ENCODE measurements around the gene INCA1.

INCA1 gene

DNA sequence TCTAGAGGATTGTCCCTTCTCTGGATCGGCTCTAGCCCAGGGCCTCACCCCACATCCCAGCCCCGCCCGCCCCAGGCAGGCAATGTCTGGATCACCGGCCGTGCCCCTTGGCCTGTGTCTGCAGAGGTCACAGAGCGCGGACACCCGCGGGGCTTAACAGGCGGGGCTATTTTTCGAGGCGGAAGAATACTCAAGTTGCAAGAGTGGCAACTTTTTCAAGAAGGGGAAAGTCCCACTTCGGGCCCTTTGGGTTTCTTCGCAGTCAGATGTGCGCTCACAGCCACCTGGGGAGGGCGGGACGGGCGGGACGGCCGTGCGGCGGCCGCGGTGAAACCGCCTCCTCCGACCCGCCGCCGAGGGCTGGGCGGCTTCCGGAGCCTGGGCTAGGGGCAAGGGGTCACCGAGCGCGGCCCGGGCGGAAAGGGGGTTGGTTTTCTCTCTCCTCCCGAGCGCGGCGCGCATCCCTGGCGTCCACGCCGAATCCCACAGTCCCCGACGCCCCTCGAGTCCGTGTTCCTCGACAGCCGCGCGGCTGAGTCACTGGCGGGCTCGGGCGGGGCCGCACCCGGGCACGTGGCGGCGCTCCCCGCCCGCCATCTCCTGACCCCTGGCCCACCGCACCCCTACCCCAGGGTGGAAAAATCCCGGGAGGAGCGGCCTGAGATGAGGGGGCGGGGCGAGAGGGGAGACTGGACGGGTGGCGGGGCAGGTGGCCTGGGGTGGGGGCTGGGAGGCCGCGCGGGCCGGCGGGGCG lies 47.8 kb downstream of the INCA1 start:
- peak overlapping the region; percentile 97 for H3K4me3 ChIP-seq (ENCODE audit: insufficient read depth, low read depth, low read length)
- peaks cover 25% of the 10 kb centered on the region for H3K4me1 ChIP-seq (ENCODE audit: control insufficient read depth, insufficient read depth, low read length)
- peak overlapping the region; percentile 91 for H3K27ac ChIP-seq (ENCODE audit: insufficient read depth, low read depth, low read length, poor library complexity, severe bottlenecking)
- no peaks in the 10 kb centered on the region for H3K9me3 ChIP-seq (ENCODE audit: control insufficient read depth, low read length)
- WGBS, 2 experiments, result 0% methylated on average over 75 of the region's 75 CpGs
- no peaks in the 10 kb centered on the region for H3K27me3 ChIP-seq (ENCODE audit: control insufficient read depth, insufficient read depth, low read length, poor library complexity, severe bottlenecking)
- H3K36me3 ChIP-seq (ENCODE audit: control insufficient read depth, insufficient read depth, low read length), result peaks cover 12% of the 10 kb centered on the region

- Histone ChIP-seq H3K4me3 (ENCODE audit: insufficient read depth, low read depth, low read length) (peak overlapping the region; percentile 97), H3K9me3 (ENCODE audit: control insufficient read depth, low read length) (no peaks in the 10 kb centered on the region), H3K4me1 (ENCODE audit: control insufficient read depth, insufficient read depth, low read length) (peaks cover 25% of the 10 kb centered on the region), H3K27ac (ENCODE audit: insufficient read depth, low read depth, low read length, poor library complexity, severe bottlenecking) (peak overlapping the region; percentile 91), H3K27me3 (ENCODE audit: control insufficient read depth, insufficient read depth, low read length, poor library complexity, severe bottlenecking) (no peaks in the 10 kb centered on the region), H3K36me3 (ENCODE audit: control insufficient read depth, insufficient read depth, low read length) (peaks cover 12% of the 10 kb centered on the region)
- 0% methylated on average over 40 of the region's 40 CpGs for WGBS, 2 experiments
Observed at GRCh38 chr17:4948931-4949320, 48.4 kb downstream of the INCA1 start.

- no peaks in the 10 kb centered on the region for H3K9me3 ChIP-seq (ENCODE audit: control insufficient read depth, low read length)
- peaks cover 15% of the 10 kb centered on the region for H3K36me3 ChIP-seq (ENCODE audit: control insufficient read depth, insufficient read depth, low read length)
- H3K27ac ChIP-seq (ENCODE audit: insufficient read depth, low read depth, low read length, poor library complexity, severe bottlenecking), result peak within 1 kb of the TSS; percentile 91
- H3K4me1 ChIP-seq (ENCODE audit: control insufficient read depth, insufficient read depth, low read length), result peaks cover 23% of the 10 kb centered on the region
- H3K27me3 ChIP-seq (ENCODE audit: control insufficient read depth, insufficient read depth, low read length, poor library complexity, severe bottlenecking), result no peaks in the 10 kb centered on the region
- 0% methylated on average over 53 of the region's 59 CpGs for WGBS, 2 experiments
- peak within 1 kb of the TSS; percentile 97 for H3K4me3 ChIP-seq (ENCODE audit: insufficient read depth, low read depth, low read length)
Observed at GRCh38 chr17:4948166-4948930, 49.0 kb downstream of the INCA1 start, which contains the start of gene PFN1. Gene PFN1 (minus strand): TSS chr17:4948530. CDS start chr17:4948394, 136 bp downstream.

DNA sequence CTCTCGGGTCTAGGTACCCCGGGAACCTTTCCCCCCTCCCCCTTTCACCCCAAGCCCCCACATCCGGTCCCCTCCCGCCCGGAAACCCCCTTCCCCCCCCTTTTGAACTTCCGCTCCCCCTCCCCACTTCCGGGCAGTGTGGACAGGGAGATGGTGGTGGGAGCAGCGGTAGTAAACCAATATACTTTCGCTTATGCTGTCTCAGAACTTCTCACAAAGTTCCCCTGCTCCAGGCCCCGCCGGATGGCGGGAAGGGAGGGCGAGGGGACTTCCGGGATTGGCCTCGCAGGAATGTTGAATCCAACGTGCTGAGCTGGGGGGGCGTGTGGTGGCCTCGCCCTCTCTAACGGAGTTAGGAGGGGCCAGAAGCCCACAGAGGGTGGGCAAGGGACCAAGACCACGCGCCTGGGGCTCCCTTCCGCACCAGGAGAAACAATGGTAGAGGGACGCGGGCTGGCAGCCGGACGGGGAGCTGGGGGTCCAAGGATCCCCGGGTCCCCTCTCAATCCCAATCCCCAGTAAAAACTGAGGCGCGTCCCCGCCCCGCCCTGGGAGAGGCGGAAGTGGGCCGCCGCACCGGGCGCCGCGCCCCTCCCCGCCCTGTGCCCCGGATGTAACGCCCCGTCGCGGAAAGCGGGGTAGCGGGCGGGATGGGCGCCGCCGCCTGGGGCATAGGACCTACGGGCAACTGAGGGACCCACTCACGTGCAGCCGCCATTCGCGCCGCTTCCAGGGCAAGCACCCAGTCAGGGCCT lies 49.7 kb downstream of the INCA1 start:
- H3K36me3 ChIP-seq (ENCODE audit: control insufficient read depth, insufficient read depth, low read length), result peaks cover 23% of the 10 kb centered on the region
- H3K4me3 ChIP-seq (ENCODE audit: insufficient read depth, low read depth, low read length), result peak overlapping the region; percentile 97
- peak overlapping the region; percentile 91 for H3K27ac ChIP-seq (ENCODE audit: insufficient read depth, low read depth, low read length, poor library complexity, severe bottlenecking)
- 0% methylated on average over 51 of the region's 56 CpGs for WGBS, 2 experiments
- no peaks in the 10 kb centered on the region for H3K9me3 ChIP-seq (ENCODE audit: control insufficient read depth, low read length)
- H3K27me3 ChIP-seq (ENCODE audit: control insufficient read depth, insufficient read depth, low read length, poor library complexity, severe bottlenecking), result no peaks in the 10 kb centered on the region
- H3K4me1 ChIP-seq (ENCODE audit: control insufficient read depth, insufficient read depth, low read length), result peaks cover 23% of the 10 kb centered on the region

GRCh38 chr17:4947010-4947410 lies 50.3 kb downstream of the INCA1 start:
- Histone ChIP-seq H3K4me1 (ENCODE audit: control insufficient read depth, insufficient read depth, low read length) (peaks cover 20% of the 10 kb centered on the region), H3K36me3 (ENCODE audit: control insufficient read depth, insufficient read depth, low read length) (peaks cover 29% of the 10 kb centered on the region), H3K27ac (ENCODE audit: insufficient read depth, low read depth, low read length, poor library complexity, severe bottlenecking) (no peak overlapping the region), H3K27me3 (ENCODE audit: control insufficient read depth, insufficient read depth, low read length, poor library complexity, severe bottlenecking) (no peaks in the 10 kb centered on the region), H3K9me3 (ENCODE audit: control insufficient read depth, low read length) (no peaks in the 10 kb centered on the region), H3K4me3 (ENCODE audit: insufficient read depth, low read depth, low read length) (peak overlapping the region; percentile 97)
- 2 to 3% methylated on average over 7 of the region's 7 CpGs for WGBS, 2 experiments

GRCh38 chr17:4946312-4946976 lies 50.9 kb downstream of the INCA1 start:
- peaks cover 15% of the 10 kb centered on the region for H3K4me1 ChIP-seq (ENCODE audit: control insufficient read depth, insufficient read depth, low read length)
- H3K27ac ChIP-seq (ENCODE audit: insufficient read depth, low read depth, low read length, poor library complexity, severe bottlenecking), result no peak overlapping the region
- H3K27me3 ChIP-seq (ENCODE audit: control insufficient read depth, insufficient read depth, low read length, poor library complexity, severe bottlenecking), result no peaks in the 10 kb centered on the region
- peak overlapping the region; percentile 97 for H3K4me3 ChIP-seq (ENCODE audit: insufficient read depth, low read depth, low read length)
- 59 to 65% methylated on average over 14 to 16 of the region's 16 CpGs for WGBS, 2 experiments
- H3K9me3 ChIP-seq (ENCODE audit: control insufficient read depth, low read length), result no peaks in the 10 kb centered on the region
- H3K36me3 ChIP-seq (ENCODE audit: control insufficient read depth, insufficient read depth, low read length), result peaks cover 29% of the 10 kb centered on the region

GRCh38 chr17:4945944-4946280 lies 51.4 kb downstream of the INCA1 start:
- Histone ChIP-seq H3K4me1 (ENCODE audit: control insufficient read depth, insufficient read depth, low read length) (peaks cover 15% of the 10 kb centered on the region), H3K36me3 (ENCODE audit: control insufficient read depth, insufficient read depth, low read length) (peaks cover 29% of the 10 kb centered on the region), H3K4me3 (ENCODE audit: insufficient read depth, low read depth, low read length) (no peak overlapping the region), H3K9me3 (ENCODE audit: control insufficient read depth, low read length) (no peaks in the 10 kb centered on the region), H3K27ac (ENCODE audit: insufficient read depth, low read depth, low read length, poor library complexity, severe bottlenecking) (no peak overlapping the region), H3K27me3 (ENCODE audit: control insufficient read depth, insufficient read depth, low read length, poor library complexity, severe bottlenecking) (no peaks in the 10 kb centered on the region)
- 74 to 81% methylated on average over 3 to 4 of the region's 4 CpGs for WGBS, 2 experiments

DNA sequence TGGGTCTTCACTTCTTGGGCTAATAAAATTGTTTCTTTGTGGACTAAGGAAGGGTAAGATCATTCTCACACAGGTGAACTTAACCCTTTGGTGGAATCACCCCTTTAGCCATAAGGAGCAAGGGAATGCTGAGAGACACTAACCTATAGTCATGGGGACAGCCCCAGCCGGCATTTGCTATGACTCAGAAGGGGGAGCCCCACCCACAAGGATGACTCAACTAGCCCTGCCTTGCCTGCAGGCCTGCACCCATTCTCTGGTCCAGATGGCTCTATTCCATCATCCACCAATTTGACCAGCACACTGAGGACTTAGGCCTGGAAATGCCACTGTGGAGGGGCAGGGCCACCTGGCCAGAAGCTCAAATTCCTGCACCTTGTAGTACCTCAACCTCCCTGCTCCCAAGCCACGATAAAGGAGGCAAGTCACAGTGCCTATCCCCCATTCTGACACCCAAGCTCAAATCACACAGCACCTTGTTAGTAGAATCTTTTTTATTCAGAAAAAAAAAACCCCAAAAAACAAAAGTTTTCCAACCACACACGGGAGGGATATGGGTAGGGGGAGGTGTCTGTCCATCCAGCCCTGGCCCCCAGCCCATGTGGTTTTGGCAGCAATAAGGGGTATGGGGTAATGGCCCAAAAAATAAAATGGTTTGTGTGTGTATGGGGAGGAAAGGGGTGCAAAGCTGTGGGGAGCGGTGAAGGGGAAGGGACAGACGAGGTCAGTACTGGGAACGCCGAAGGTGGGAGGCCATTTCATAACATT lies 52.0 kb downstream of the INCA1 start:
- 85 to 90% methylated on average over 7 of the region's 7 CpGs for WGBS, 2 experiments
- Histone ChIP-seq H3K27ac (ENCODE audit: insufficient read depth, low read depth, low read length, poor library complexity, severe bottlenecking) (no peak overlapping the region), H3K4me3 (ENCODE audit: insufficient read depth, low read depth, low read length) (no peak overlapping the region), H3K9me3 (ENCODE audit: control insufficient read depth, low read length) (no peaks in the 10 kb centered on the region), H3K4me1 (ENCODE audit: control insufficient read depth, insufficient read depth, low read length) (peaks cover 16% of the 10 kb centered on the region), H3K27me3 (ENCODE audit: control insufficient read depth, insufficient read depth, low read length, poor library complexity, severe bottlenecking) (no peaks in the 10 kb centered on the region), H3K36me3 (ENCODE audit: control insufficient read depth, insufficient read depth, low read length) (peaks cover 29% of the 10 kb centered on the region)

DNA sequence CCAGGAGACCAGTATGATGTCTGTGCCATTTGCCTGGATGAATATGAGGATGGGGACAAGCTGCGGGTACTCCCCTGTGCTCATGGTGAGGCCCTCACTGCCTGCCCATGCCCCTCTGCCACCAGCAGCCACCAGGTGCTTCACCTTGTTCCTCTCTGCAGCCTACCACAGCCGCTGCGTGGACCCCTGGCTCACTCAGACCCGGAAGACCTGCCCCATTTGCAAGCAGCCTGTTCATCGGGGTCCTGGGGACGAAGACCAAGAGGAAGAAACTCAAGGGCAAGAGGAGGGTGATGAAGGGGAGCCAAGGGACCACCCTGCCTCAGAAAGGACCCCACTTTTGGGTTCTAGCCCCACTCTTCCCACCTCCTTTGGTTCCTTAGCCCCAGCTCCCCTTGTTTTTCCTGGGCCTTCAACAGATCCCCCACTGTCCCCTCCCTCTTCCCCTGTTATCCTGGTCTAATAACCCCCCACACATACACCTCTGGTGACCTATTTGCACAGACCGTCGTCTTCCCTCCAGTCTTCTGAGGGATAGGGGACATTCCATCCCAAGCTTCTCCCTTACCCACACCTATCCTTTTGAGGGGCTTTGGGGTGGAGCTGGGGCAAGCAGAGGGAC lies 52.7 kb downstream of the INCA1 start:
- H3K27ac ChIP-seq (ENCODE audit: insufficient read depth, low read depth, low read length, poor library complexity, severe bottlenecking), result no peak overlapping the region
- H3K36me3 ChIP-seq (ENCODE audit: control insufficient read depth, insufficient read depth, low read length), result peaks cover 29% of the 10 kb centered on the region
- H3K4me1 ChIP-seq (ENCODE audit: control insufficient read depth, insufficient read depth, low read length), result peaks cover 16% of the 10 kb centered on the region
- H3K9me3 ChIP-seq (ENCODE audit: control insufficient read depth, low read length), result no peaks in the 10 kb centered on the region
- no peak overlapping the region for H3K4me3 ChIP-seq (ENCODE audit: insufficient read depth, low read depth, low read length)
- no peaks in the 10 kb centered on the region for H3K27me3 ChIP-seq (ENCODE audit: control insufficient read depth, insufficient read depth, low read length, poor library complexity, severe bottlenecking)
- 93 to 94% methylated on average over 8 of the region's 8 CpGs for WGBS, 2 experiments

Data from ectodermal cell (in vitro differentiated cells).